SK-N-SH (cell line): ENCODE results near the gene SNHG17. TPM values are rescaled to one million over a fixed set of nuclear protein-coding genes. Genes with fewer than 3 reads are reported as not detected.

Source experiments
- CTCF ChIA-PET: fragments of 300-600, 350-600 bp; formaldehyde crosslinking; extraction: SDS; loops from one replicate; lab custom pipeline; 2021; lab: Yijun Ruan, JAX
- POLR2A ChIA-PET: fragments of 350-600 bp; sonication (Branson Sonifier 250); formaldehyde crosslinking; extraction: SDS; loops from one replicate; lab custom pipeline; 2020; ENCODE audit warnings: antibody characterized with exemption, inconsistent platforms; lab: Yijun Ruan, JAX
- DNase-seq: peaks from one replicate; pipeline ENCODE4 v3.0.0; 2012
- H2AFZ ChIP-seq: fragments of 200-600 bp; sonication (generic); 2 replicates; pipeline ENCODE4 v1.8.1; 2016; ENCODE audit warnings: antibody characterized with exemption, mild to moderate bottlenecking, low read depth
- H3F3A ChIP-seq: fragments of 200-600 bp; sonication (generic); replicated peaks from 2 replicates; pipeline ENCODE3; 2016; ENCODE audit warnings: antibody characterized with exemption, mild to moderate bottlenecking; ENCODE audit not compliant: insufficient read depth
- H3K27ac ChIP-seq, 2 experiments: fragments of 200-500 bp in 1 of 2; fragments of 200-600 bp in 1 of 2; sonication (Bioruptor generic) in 1 of 2; sonication (generic), shearing (Covaris generic) in 1 of 2; 2 replicates each; pipeline versions ENCODE4 v1.5.1 to v1.6.1; 2014 to 2016; ENCODE audit warnings: low read depth in 2 of 2, inconsistent platforms in 1 of 2, low read length in 1 of 2, mild to moderate bottlenecking in 1 of 2, mixed read lengths in 1 of 2
- H3K27me3 ChIP-seq: fragments of 200-600 bp; sonication (generic), shearing (Covaris generic); 2 replicates; pipeline ENCODE4 v1.6.1; 2016; ENCODE audit warnings: mixed run types; ENCODE audit not compliant: insufficient read depth
- H3K36me3 ChIP-seq, 2 experiments: fragments of 200-500 bp in 1 of 2; fragments of 200-600 bp in 1 of 2; sonication (Bioruptor generic) in 1 of 2; sonication (generic) in 1 of 2; replicated peaks in 1 of 2; 2 replicates each; pipeline versions ENCODE3 to v1.5.1; 2014 to 2016; ENCODE audit warnings: low read length in 1 of 2, mild to moderate bottlenecking in 1 of 2; ENCODE audit not compliant: insufficient read depth in 2 of 2, control insufficient read depth in 1 of 2
- H3K4me1 ChIP-seq, 2 experiments: fragments of 200-500 bp in 1 of 2; fragments of 200-600 bp in 1 of 2; sonication (Bioruptor generic) in 1 of 2; sonication (generic), shearing (Covaris generic) in 1 of 2; 2 replicates each; pipeline versions ENCODE4 v1.5.1 to v1.6.1; 2014 to 2016; ENCODE audit warnings: low read depth in 1 of 2, low read length in 1 of 2, mixed run types in 1 of 2; ENCODE audit not compliant: insufficient read depth in 2 of 2, control insufficient read depth in 1 of 2
- H3K4me2 ChIP-seq: fragments of 200-600 bp; sonication (generic), shearing (Covaris generic); 2 replicates; pipeline ENCODE4 v1.6.1; 2017; ENCODE audit warnings: mixed run types
- H3K4me3 ChIP-seq, 2 experiments: fragments of 200-500 bp in 1 of 2; fragments of 200-600 bp in 1 of 2; sonication (Bioruptor generic) in 1 of 2; sonication (generic), shearing (Covaris generic) in 1 of 2; 2 replicates each; pipeline versions ENCODE4 v1.5.1 to v1.8.1; 2014 to 2016; ENCODE audit warnings: low read depth in 2 of 2, inconsistent platforms in 1 of 2, low read length in 1 of 2, mild to moderate bottlenecking in 1 of 2, mixed read lengths in 1 of 2, moderate library complexity in 1 of 2
- H3K79me2 ChIP-seq: fragments of 200-600 bp; sonication (generic); 2 replicates; pipeline ENCODE4 v1.8.1; 2017; ENCODE audit warnings: mild to moderate bottlenecking; ENCODE audit not compliant: insufficient read depth
- H3K9ac ChIP-seq: fragments of 200-600 bp; sonication (generic); 2 replicates; pipeline ENCODE4 v1.6.1; 2017; ENCODE audit warnings: mixed run types
- H3K9me2 ChIP-seq: fragments of 200-600 bp; sonication (generic); 2 replicates; pipeline ENCODE4 v1.6.1; 2017; ENCODE audit warnings: mixed run types
- H3K9me3 ChIP-seq: fragments of 200-600 bp; sonication (generic); 2 replicates; pipeline ENCODE4 v1.6.1; 2017; ENCODE audit warnings: mixed run types, mild to moderate bottlenecking, moderate library complexity
- H4K20me1 ChIP-seq: fragments of 200-600 bp; sonication (generic); 2 replicates; pipeline ENCODE4 v1.6.1; 2017; ENCODE audit warnings: mild to moderate bottlenecking, mixed run types; ENCODE audit not compliant: insufficient read depth
- ELF1 ChIP-seq: IDR thresholded peaks from 2 replicates; pipeline ENCODE4 v1.4.0; 2012
- EP300 ChIP-seq, 2 experiments: IDR thresholded peaks; 2 replicates each; pipeline versions ENCODE4 v1.4.0 to v1.6.1; 2012; ENCODE audit warnings: borderline replicate concordance in 1 of 2, low read depth in 1 of 2, low read length in 1 of 2
- FOXM1 ChIP-seq: IDR thresholded peaks from 2 replicates; pipeline ENCODE4 v1.4.0; 2012; ENCODE audit warnings: low read depth, mild to moderate bottlenecking
- GATA2 ChIP-seq: sonication (generic); formaldehyde crosslinking; IDR thresholded peaks from 2 replicates; pipeline ENCODE4 v1.5.0; 2020; ENCODE audit warnings: mild to moderate bottlenecking, missing genetic modification reagents
- IRF3 ChIP-seq: fragments of 150-350 bp; IDR thresholded peaks from 2 replicates; pipeline ENCODE4 v1.6.1; 2016; ENCODE audit warnings: mild to moderate bottlenecking, low read depth, low read length
- JUND ChIP-seq: IDR thresholded peaks from 2 replicates; pipeline ENCODE4 v1.4.0; 2012
- MEF2A ChIP-seq: IDR thresholded peaks from 2 replicates; pipeline ENCODE4 v1.4.0; 2012; ENCODE audit warnings: low read depth, borderline replicate concordance
- MXI1 ChIP-seq: IDR thresholded peaks from 2 replicates; pipeline ENCODE4 v1.6.1; 2012; ENCODE audit warnings: mild to moderate bottlenecking, low read depth, low read length, improper control_type of control experiment
- NRF1 ChIP-seq: IDR thresholded peaks from 2 replicates; pipeline ENCODE4 v1.6.1; 2012; ENCODE audit warnings: low read depth, mild to moderate bottlenecking, low read length
- POLR2AphosphoS5 ChIP-seq: IDR thresholded peaks from 2 replicates; pipeline ENCODE4 v1.6.1; 2012; ENCODE audit warnings: low read depth, low read length
- RAD21 ChIP-seq: IDR thresholded peaks from 2 replicates; pipeline ENCODE4 v1.6.1; 2012; ENCODE audit warnings: mild to moderate bottlenecking, low read length
- REST ChIP-seq: IDR thresholded peaks from 2 replicates; pipeline ENCODE4 v1.6.1; 2012; ENCODE audit warnings: mild to moderate bottlenecking, low read depth, low read length, moderate library complexity
- SIN3A ChIP-seq: IDR thresholded peaks from 2 replicates; pipeline ENCODE4 v1.6.1; 2012; ENCODE audit warnings: low read depth, mild to moderate bottlenecking, low read length, moderate library complexity, borderline replicate concordance
- SMC3 ChIP-seq: IDR thresholded peaks from 2 replicates; pipeline ENCODE4 v1.6.1; 2012; ENCODE audit warnings: low read depth, low read length, improper control_type of control experiment
- TAF1 ChIP-seq: IDR thresholded peaks from 2 replicates; pipeline ENCODE4 v1.6.1; 2012; ENCODE audit warnings: low read depth, mild to moderate bottlenecking, low read length, moderate library complexity, borderline replicate concordance
- TCF12 ChIP-seq: IDR thresholded peaks from 2 replicates; pipeline ENCODE4 v1.4.0; 2012
- TEAD4 ChIP-seq: IDR thresholded peaks from 2 replicates; pipeline ENCODE4 v1.4.0; 2012; ENCODE audit warnings: mild to moderate bottlenecking, borderline replicate concordance; ENCODE audit not compliant: insufficient read depth
- USF1 ChIP-seq: IDR thresholded peaks from 2 replicates; pipeline ENCODE4 v1.4.0; 2012; ENCODE audit warnings: low read depth, borderline replicate concordance
- YY1 ChIP-seq: IDR thresholded peaks from 2 replicates; pipeline ENCODE4 v1.4.0; 2012; ENCODE audit warnings: low read depth, mild to moderate bottlenecking
- ZBTB33 ChIP-seq: IDR thresholded peaks from 2 replicates; pipeline ENCODE4 v1.4.0; 2012; ENCODE audit warnings: low read depth, borderline replicate concordance
- WGBS: methylation state at CpG from one replicate; pipeline ENCODE4 v1.1.6; 2017; ENCODE audit warnings: low lambda C conversion rate; 5-methylcytosine and 5-hydroxymethylcytosine counted together
- polyA plus RNA-seq, 3 experiments: library from polyadenylated mRNA; depleted of rRNA; stranded (reverse); fragments of >200 nt; gene quantifications; 2 replicates each; pipeline ENCODE4 v1.2.3, GENCODE V29; 2012

SNHG17 gene
- polyA plus RNA-seq, 1 of the 3 experiments (the other 2 are of a cell fraction), result 40.3 TPM

GRCh38 chr20:38437796-38438195, 2.7 kb upstream of the SNHG17 start:
- Histone ChIP-seq H3K4me2 (no peak overlapping the region), H3K4me3 (no peak overlapping the region), H3K36me3 (peaks cover 5 to 12% of the 10 kb centered on the region in 2 experiments), H3K4me1 (peaks cover 7% of the 10 kb centered on the region in 2 experiments; a peak in 2 of 4 replicates), H3K79me2 (peaks cover 24% of the 10 kb centered on the region), H3K9me3 (no peaks in the 10 kb centered on the region), H4K20me1 (peaks cover 16% of the 10 kb centered on the region), H3K27me3 (no peaks in the 10 kb centered on the region)
- ChIA-PET CTCF (interaction anchor here (1.9 kb wide), 1 partner anchor 9 kb away, joined by 20 read pairs; no protein-coding TSS in a partner anchor), POLR2A (interaction anchor here (0.5 to 1.9 kb wide), 2 partner anchors 8 to 84 kb away, joined by 3 to 7 read pairs; no protein-coding TSS in a partner anchor)
- WGBS, result 63% methylated on average over 4 of the region's 6 CpGs
- TF ChIP-seq FOXM1, result no peak
- no peak for TF ChIP-seq ZBTB33
- no peak for TF ChIP-seq IRF3
- TF ChIP-seq REST, result no peak
- no peak for TF ChIP-seq TAF1
- TF ChIP-seq TCF12, result no peak
- TF ChIP-seq YY1, result no peak
- TF ChIP-seq SMC3, result no peak
- TF ChIP-seq MXI1, result no peak
- TF ChIP-seq SIN3A, result no peak
- TF ChIP-seq POLR2AphosphoS5, result no peak
- TF ChIP-seq RAD21, result no peak
- no peak for TF ChIP-seq GATA2 (CRISPR knock-in tag)
- no peak for TF ChIP-seq JUND
- TF ChIP-seq ELF1, result no peak
- no peak for TF ChIP-seq EP300 (IDR thresholded peaks at IDR 0.05; ENCODE audit: borderline replicate concordance in 1 of 2, low read depth in 1 of 2, low read length in 1 of 2)
- no peak for TF ChIP-seq USF1
- no peak for TF ChIP-seq NRF1
- TF ChIP-seq MEF2A, result no peak
- no peak for TF ChIP-seq TEAD4
- TF ChIP-seq, all 33 proteins: peak for 0
- Histone ChIP-seq H3K27ac (no peak overlapping the region), H3K9ac (no peak overlapping the region), H2AFZ (no peak overlapping the region), H3F3A (peaks cover 7% of the 10 kb centered on the region), H3K9me2 (no peaks in the 10 kb centered on the region)
- DNase-seq, result no peak
